ENCODE results near the gene TMX3.

Gene TMX3

DNA sequence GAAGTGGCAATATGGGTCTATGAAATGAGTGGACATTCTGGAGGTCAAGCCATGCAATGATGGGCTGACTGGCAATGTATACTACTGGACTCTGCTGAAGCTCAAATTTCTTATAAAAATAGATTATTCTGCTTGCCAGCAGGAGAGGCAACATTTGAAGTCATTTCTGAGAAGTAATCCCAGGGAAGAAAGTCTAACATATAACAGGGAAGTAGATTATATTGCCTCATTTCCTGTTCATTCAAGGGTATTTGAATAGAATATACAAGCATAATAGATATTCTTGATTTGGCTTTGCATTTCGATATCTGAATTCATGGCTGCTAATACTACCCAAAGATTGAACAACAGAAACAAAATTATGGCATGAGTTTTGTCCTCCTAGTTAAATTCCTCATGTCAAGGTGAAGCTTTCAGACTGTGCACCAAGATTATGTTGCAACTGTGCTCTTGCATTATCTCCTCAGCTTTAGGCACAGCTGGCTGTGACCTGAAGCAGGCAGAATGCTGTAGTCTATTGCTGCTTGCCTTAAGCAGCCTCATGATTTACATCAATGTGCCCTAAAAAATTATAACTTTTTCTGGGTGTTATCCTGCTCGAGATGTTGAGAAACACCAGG lies 13.3 kb upstream of the TMX3 start:
- Histone ChIP-seq H3K27me3 (ENCODE audit: control insufficient read depth, insufficient read depth, low read length) (no peaks in the 10 kb centered on the region), H3K4me1 (ENCODE audit: control insufficient read depth, insufficient read depth, low read length) (no peaks in the 10 kb centered on the region), H3K36me3 (ENCODE audit: control insufficient read depth, insufficient read depth, low read length) (no peaks in the 10 kb centered on the region), H3K27ac (ENCODE audit: low read depth, low read length) (no peak overlapping the region), H3K9ac (ENCODE audit: low read length) (no peak overlapping the region), H3K4me3 (ENCODE audit: low read length) (no peak overlapping the region)

DNA sequence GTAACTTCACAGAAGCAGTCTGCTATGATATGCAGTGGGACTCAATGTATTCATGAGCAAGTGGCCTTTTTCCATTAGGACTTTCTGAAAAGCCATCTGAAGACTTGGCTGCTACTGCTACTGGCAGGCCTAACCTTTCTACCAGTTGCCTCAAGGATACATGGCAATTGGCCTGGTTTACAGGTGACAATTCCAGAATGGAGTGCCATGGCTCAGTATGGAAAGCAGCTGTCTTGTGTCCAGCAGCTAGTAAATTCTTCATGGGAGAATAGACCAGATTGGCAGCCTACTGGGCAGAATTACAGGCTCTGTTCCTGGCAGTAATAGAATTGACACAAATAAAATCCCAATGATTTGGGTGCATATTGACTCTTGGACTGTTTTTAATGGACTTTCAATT lies 12.6 kb upstream of the TMX3 start:
- H3K27ac ChIP-seq (ENCODE audit: low read depth, low read length), result no peak overlapping the region
- H3K4me3 ChIP-seq (ENCODE audit: low read length), result no peak overlapping the region
- H3K4me1 ChIP-seq (ENCODE audit: control insufficient read depth, insufficient read depth, low read length), result no peaks in the 10 kb centered on the region
- H3K27me3 ChIP-seq (ENCODE audit: control insufficient read depth, insufficient read depth, low read length), result no peaks in the 10 kb centered on the region
- H3K36me3 ChIP-seq (ENCODE audit: control insufficient read depth, insufficient read depth, low read length), result no peaks in the 10 kb centered on the region
- H3K9ac ChIP-seq (ENCODE audit: low read length), result no peak overlapping the region

GRCh38 chr18:68725346-68725745 lies 10.4 kb upstream of the TMX3 start:
- Histone ChIP-seq H3K4me3 (ENCODE audit: low read length) (no peak overlapping the region), H3K27ac (ENCODE audit: low read depth, low read length) (no peak overlapping the region), H3K36me3 (ENCODE audit: control insufficient read depth, insufficient read depth, low read length) (no peaks in the 10 kb centered on the region), H3K9ac (ENCODE audit: low read length) (no peak overlapping the region), H3K27me3 (ENCODE audit: control insufficient read depth, insufficient read depth, low read length) (no peaks in the 10 kb centered on the region), H3K4me1 (ENCODE audit: control insufficient read depth, insufficient read depth, low read length) (no peaks in the 10 kb centered on the region)

- H3K4me3 ChIP-seq (ENCODE audit: low read length), result no peak overlapping the region
Measured at GRCh38 chr18:68724021-68724420, 9.1 kb upstream of the TMX3 start.

DNA sequence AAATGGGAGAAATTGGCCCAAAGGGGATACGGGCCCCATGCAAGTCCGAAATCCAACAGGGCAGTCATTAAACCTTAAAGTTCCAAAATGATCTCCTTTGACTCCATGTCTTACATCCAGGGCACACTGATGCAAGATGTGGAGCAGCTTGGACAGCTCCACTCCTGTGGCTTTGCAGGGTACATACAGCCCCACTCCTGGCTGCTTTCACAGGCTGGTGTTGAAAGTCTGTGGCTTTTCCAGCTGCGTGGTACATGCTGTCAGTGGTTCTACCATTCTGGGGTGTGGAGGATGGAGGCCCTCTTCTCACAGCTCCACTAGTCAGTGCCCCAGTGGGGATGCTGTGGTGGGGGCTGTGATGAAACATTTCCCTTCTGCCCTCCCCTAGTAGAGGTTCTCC lies 8.6 kb upstream of the TMX3 start:
- Histone ChIP-seq H3K27me3 (ENCODE audit: control insufficient read depth, insufficient read depth, low read length) (no peaks in the 10 kb centered on the region), H3K9ac (ENCODE audit: low read length) (no peak overlapping the region), H3K36me3 (ENCODE audit: control insufficient read depth, insufficient read depth, low read length) (no peaks in the 10 kb centered on the region), H3K4me1 (ENCODE audit: control insufficient read depth, insufficient read depth, low read length) (no peaks in the 10 kb centered on the region), H3K4me3 (ENCODE audit: low read length) (no peak overlapping the region), H3K27ac (ENCODE audit: low read depth, low read length) (no peak overlapping the region)

More at GRCh38 chr18:68724021-68724420, 9.1 kb upstream of the TMX3 start:
- Histone ChIP-seq H3K36me3 (ENCODE audit: control insufficient read depth, insufficient read depth, low read length) (no peaks in the 10 kb centered on the region), H3K27ac (ENCODE audit: low read depth, low read length) (no peak overlapping the region), H3K27me3 (ENCODE audit: control insufficient read depth, insufficient read depth, low read length) (no peaks in the 10 kb centered on the region), H3K9ac (ENCODE audit: low read length) (no peak overlapping the region), H3K4me1 (ENCODE audit: control insufficient read depth, insufficient read depth, low read length) (no peaks in the 10 kb centered on the region)

DNA sequence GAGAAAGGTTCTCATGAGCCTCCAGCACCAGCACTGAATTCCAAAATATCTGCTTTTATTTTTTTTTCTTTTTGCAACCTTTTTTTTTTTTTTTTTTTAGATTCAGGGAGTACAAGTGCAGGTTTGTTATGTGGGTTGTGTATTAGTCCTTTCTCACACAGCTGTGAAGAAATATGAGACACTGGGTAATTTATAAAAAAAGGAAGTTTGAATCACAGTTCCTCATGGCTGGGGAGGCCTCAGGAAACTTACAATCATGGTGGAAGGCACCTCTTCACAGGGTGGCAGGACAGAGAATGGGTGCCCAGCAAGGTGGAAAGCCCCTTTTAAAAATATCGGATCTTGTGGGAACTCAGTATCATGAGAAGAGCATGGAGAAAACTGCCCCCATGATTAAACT lies 7.9 kb upstream of the TMX3 start:
- Histone ChIP-seq H3K4me1 (ENCODE audit: control insufficient read depth, insufficient read depth, low read length) (no peaks in the 10 kb centered on the region), H3K27ac (ENCODE audit: low read depth, low read length) (no peak overlapping the region)

DNA sequence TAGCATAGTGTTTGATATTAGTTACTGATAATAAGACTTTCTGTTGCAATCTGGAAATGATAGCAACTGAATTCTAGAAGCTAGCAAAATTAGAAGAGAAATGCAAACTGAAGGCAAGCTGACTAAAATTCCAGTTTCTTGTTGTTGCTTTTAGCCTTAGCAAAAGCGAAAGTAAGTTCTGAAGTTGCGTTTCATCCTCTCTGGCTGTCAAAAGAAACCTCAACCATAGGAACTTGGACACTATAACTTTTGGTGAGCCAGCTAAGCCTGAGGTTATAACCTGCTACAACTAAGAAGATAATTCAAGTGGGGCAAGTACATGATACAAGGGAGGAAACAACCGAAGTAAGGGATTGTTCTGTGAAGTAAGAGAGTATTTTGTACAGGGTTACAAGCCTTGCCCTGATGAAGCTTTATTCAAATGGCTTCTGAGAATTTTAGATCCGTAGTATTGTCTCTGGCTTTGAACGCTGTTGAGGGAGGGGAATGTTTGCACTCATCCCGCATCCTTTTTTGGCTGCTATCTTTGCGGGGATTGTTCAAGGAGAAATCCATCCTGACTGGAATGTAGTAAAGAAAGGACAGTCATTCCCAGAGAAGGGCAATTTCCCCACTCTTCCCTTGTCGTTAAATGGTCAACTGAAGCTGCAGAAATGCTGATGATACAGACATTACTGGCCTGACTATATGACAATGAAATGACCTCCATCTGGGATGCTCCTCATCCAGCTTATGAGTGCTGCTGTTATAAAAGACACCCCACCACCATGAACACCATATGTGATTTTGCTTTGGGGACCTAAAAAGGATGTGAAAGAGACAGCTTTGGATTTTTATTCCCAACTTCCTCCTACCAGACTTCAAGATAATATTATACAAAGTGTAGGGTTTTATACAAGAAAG lies 7.0 kb upstream of the TMX3 start:
- peak overlapping the region; percentile 49 for H3K4me3 ChIP-seq (ENCODE audit: low read length)
- H3K4me1 ChIP-seq (ENCODE audit: control insufficient read depth, insufficient read depth, low read length), result no peaks in the 10 kb centered on the region
- H3K9ac ChIP-seq (ENCODE audit: low read length), result no peak overlapping the region
- H3K36me3 ChIP-seq (ENCODE audit: control insufficient read depth, insufficient read depth, low read length), result no peaks in the 10 kb centered on the region
- no peaks in the 10 kb centered on the region for H3K27me3 ChIP-seq (ENCODE audit: control insufficient read depth, insufficient read depth, low read length)
- H3K27ac ChIP-seq (ENCODE audit: low read depth, low read length), result peak overlapping the region; percentile 41

More for the DNA sequence above, 7.9 kb upstream of the TMX3 start:
- no peaks in the 10 kb centered on the region for H3K36me3 ChIP-seq (ENCODE audit: control insufficient read depth, insufficient read depth, low read length)
- H3K4me3 ChIP-seq (ENCODE audit: low read length), result no peak overlapping the region
- H3K9ac ChIP-seq (ENCODE audit: low read length), result no peak overlapping the region
- H3K27me3 ChIP-seq (ENCODE audit: control insufficient read depth, insufficient read depth, low read length), result no peaks in the 10 kb centered on the region

DNA sequence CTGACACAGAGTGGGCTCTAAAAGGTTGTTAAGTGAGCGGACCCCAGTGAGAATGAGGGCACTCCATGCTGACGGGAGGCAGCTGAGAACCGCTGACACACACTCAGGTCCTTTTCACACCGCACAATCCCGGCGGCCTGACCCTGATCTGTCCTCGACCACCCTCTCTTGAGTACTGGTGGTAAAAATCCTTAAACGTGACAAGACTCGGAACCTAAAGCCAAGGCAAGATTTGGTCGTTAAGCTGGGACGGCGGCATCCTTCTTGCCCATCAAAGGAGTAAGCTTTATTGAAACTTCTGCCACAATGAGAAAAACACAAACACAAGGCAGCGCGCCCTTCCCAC lies 569 bp downstream of the TMX3 start:
- H3K27me3 ChIP-seq (ENCODE audit: control insufficient read depth, insufficient read depth, low read length), result no peaks in the 10 kb centered on the region
- H3K36me3 ChIP-seq (ENCODE audit: control insufficient read depth, insufficient read depth, low read length), result peaks cover 10% of the 10 kb centered on the region
- peak overlapping the region; percentile 83 for H3K4me3 ChIP-seq (ENCODE audit: low read length)
- H3K4me1 ChIP-seq (ENCODE audit: control insufficient read depth, insufficient read depth, low read length), result peaks cover 5% of the 10 kb centered on the region
- H3K27ac ChIP-seq (ENCODE audit: low read depth, low read length), result peak overlapping the region; percentile 61
- peak overlapping the region; percentile 75 for H3K9ac ChIP-seq (ENCODE audit: low read length)

- peaks cover 5% of the 10 kb centered on the region for H3K4me1 ChIP-seq (ENCODE audit: control insufficient read depth, insufficient read depth, low read length)
- peak overlapping the region; percentile 83 for H3K4me3 ChIP-seq (ENCODE audit: low read length)
- H3K9ac ChIP-seq (ENCODE audit: low read length), result no peak overlapping the region
- H3K36me3 ChIP-seq (ENCODE audit: control insufficient read depth, insufficient read depth, low read length), result peaks cover 11% of the 10 kb centered on the region
- no peaks in the 10 kb centered on the region for H3K27me3 ChIP-seq (ENCODE audit: control insufficient read depth, insufficient read depth, low read length)
- no peak overlapping the region for H3K27ac ChIP-seq (ENCODE audit: low read depth, low read length)
Measured at GRCh38 chr18:68713796-68714195, 1.1 kb downstream of the TMX3 start.

DNA sequence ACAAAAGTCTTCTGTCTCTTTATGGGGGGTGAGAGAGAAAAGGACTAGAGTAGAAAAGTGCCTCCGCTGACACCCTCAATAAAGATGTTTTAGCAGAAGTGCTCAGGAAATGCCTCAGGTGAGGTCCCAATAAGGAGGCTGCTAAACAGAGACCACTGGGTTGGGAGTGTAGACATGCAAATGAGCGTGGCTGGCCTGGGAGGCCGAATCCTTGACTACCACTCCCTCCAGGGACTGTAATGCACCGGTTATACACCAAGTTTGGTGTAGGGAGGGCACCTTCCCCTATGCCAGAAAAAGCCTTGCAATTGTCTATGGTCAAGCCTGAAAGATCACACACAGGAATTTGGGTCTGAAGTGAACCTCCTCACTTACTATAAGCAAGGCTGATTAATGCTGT lies 1.8 kb downstream of the TMX3 start:
- Histone ChIP-seq H3K4me1 (ENCODE audit: control insufficient read depth, insufficient read depth, low read length) (peaks cover 5% of the 10 kb centered on the region), H3K27ac (ENCODE audit: low read depth, low read length) (no peak overlapping the region), H3K4me3 (ENCODE audit: low read length) (no peak overlapping the region), H3K9ac (ENCODE audit: low read length) (no peak overlapping the region), H3K36me3 (ENCODE audit: control insufficient read depth, insufficient read depth, low read length) (peaks cover 11% of the 10 kb centered on the region), H3K27me3 (ENCODE audit: control insufficient read depth, insufficient read depth, low read length) (no peaks in the 10 kb centered on the region)

DNA sequence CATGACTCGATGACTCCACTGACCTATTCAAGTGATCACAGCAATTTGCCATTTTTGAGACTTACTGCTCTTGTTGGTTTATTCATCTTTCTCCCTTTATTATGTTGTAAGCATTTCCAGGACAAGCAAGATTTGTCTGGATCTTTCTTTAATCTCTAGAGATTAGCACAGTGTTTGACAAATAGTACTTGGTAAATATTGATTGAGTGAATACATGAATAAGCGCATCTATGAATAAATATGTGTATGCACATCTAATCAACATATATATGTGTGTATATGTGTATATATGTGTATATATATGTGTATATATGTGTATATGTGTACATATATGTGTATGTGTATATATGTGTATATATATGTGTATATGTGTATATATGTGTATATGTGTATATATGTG lies 7.3 kb downstream of the TMX3 start:
- Histone ChIP-seq H3K36me3 (ENCODE audit: control insufficient read depth, insufficient read depth, low read length) (peaks cover 11% of the 10 kb centered on the region), H3K27ac (ENCODE audit: low read depth, low read length) (no peak overlapping the region), H3K4me3 (ENCODE audit: low read length) (no peak overlapping the region), H3K9ac (ENCODE audit: low read length) (no peak overlapping the region), H3K27me3 (ENCODE audit: control insufficient read depth, insufficient read depth, low read length) (no peaks in the 10 kb centered on the region), H3K4me1 (ENCODE audit: control insufficient read depth, insufficient read depth, low read length) (no peaks in the 10 kb centered on the region)

GRCh38 chr18:68705119-68705518 lies 9.8 kb downstream of the TMX3 start:
- no peaks in the 10 kb centered on the region for H3K4me1 ChIP-seq (ENCODE audit: control insufficient read depth, insufficient read depth, low read length)
- no peak overlapping the region for H3K27ac ChIP-seq (ENCODE audit: low read depth, low read length)

GRCh38 chr18:68703326-68703725 lies 11.6 kb downstream of the TMX3 start:
- no peak overlapping the region for H3K4me3 ChIP-seq (ENCODE audit: low read length)
- no peaks in the 10 kb centered on the region for H3K4me1 ChIP-seq (ENCODE audit: control insufficient read depth, insufficient read depth, low read length)
- no peak overlapping the region for H3K9ac ChIP-seq (ENCODE audit: low read length)
- no peaks in the 10 kb centered on the region for H3K36me3 ChIP-seq (ENCODE audit: control insufficient read depth, insufficient read depth, low read length)
- no peak overlapping the region for H3K27ac ChIP-seq (ENCODE audit: low read depth, low read length)
- H3K27me3 ChIP-seq (ENCODE audit: control insufficient read depth, insufficient read depth, low read length), result no peaks in the 10 kb centered on the region

More at GRCh38 chr18:68705119-68705518, 9.8 kb downstream of the TMX3 start:
- no peak overlapping the region for H3K9ac ChIP-seq (ENCODE audit: low read length)
- H3K4me3 ChIP-seq (ENCODE audit: low read length), result no peak overlapping the region
- H3K27me3 ChIP-seq (ENCODE audit: control insufficient read depth, insufficient read depth, low read length), result no peaks in the 10 kb centered on the region
- H3K36me3 ChIP-seq (ENCODE audit: control insufficient read depth, insufficient read depth, low read length), result peaks cover 3% of the 10 kb centered on the region

Measured in rectal smooth muscle tissue (tissue), 1 donor.